Transverse colon (tissue), 4 donors: ENCODE results near the gene RASSF3.

Experiments
- EP300 ChIP-seq: sonication (generic); formaldehyde crosslinking; IDR thresholded peaks from one replicate; pipeline ENCODE4 v1.6.1; 2017; ENCODE audit warnings: antibody characterized with exemption, low read depth
- POLR2A ChIP-seq: fragments of 450-650 bp; IDR thresholded peaks from one replicate; pipeline ENCODE4 v1.6.1; 2016; ENCODE audit warnings: antibody characterized with exemption, mild to moderate bottlenecking, moderate library complexity
- POLR2AphosphoS5 ChIP-seq, 3 donors: sonication (generic); formaldehyde crosslinking; IDR thresholded peaks; one replicate each; pipeline ENCODE4 v1.6.1; 2016; ENCODE audit warnings: antibody characterized with exemption in 3 of 3
- TF ChIP-seq, protein P1 (sequence below), 5 experiments: fragments of 200-600 bp in 3 of 5; fragments of 450-650 bp in 2 of 5; sonication (generic) in 3 of 5; IDR thresholded peaks; 1 replicate in 2 of 5; 2 replicates in 3 of 5; pipeline ENCODE4 v1.5.1; 2016 to 2017; ENCODE audit warnings: antibody characterized with exemption in 5 of 5, inconsistent platforms in 3 of 5, mild to moderate bottlenecking in 2 of 5, moderate library complexity in 1 of 5

DNA sequence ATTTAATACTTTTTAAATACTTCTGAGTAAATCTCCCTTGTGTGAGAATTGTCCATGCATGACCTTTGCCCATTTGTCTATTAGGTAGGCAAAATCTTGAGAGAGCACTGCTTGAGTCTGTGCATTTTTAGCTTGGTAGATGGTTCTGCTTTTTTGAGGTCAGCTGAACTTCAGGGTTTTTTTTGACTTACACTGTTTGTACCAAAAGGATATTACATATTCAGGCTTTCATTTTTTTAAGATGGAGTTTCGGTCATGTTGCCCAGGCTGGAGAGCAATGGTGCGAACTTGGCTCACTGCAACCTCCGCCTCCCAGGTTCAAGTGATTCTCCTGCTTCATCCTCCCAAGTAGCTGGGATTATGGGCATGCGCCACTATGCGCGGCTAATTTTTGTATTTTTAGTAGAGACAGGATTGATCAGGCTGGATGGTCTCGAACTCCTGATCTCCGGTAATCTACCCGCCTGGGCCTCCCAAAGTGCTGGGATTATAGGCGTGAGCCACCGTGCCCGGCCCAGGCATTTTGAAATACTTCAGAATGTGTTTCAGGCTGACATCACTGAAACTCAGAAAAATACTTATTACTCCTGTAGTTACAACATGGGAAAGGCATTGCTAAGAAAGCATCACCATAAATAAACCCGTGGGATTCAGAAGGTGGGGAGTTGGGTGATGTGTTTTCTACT, 11.1 kb downstream of the RASSF3 start:
- TF ChIP-seq, protein P1, sequence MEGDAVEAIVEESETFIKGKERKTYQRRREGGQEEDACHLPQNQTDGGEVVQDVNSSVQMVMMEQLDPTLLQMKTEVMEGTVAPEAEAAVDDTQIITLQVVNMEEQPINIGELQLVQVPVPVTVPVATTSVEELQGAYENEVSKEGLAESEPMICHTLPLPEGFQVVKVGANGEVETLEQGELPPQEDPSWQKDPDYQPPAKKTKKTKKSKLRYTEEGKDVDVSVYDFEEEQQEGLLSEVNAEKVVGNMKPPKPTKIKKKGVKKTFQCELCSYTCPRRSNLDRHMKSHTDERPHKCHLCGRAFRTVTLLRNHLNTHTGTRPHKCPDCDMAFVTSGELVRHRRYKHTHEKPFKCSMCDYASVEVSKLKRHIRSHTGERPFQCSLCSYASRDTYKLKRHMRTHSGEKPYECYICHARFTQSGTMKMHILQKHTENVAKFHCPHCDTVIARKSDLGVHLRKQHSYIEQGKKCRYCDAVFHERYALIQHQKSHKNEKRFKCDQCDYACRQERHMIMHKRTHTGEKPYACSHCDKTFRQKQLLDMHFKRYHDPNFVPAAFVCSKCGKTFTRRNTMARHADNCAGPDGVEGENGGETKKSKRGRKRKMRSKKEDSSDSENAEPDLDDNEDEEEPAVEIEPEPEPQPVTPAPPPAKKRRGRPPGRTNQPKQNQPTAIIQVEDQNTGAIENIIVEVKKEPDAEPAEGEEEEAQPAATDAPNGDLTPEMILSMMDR (IDR thresholded peaks at IDR 0.05): no peak
- TF ChIP-seq POLR2A (no peak), POLR2AphosphoS5 (IDR thresholded peaks at IDR 0.05) (no peak), EP300 (no peak)
